Left renal cortex interstitium (tissue), 4 donors: Measurements from ENCODE around the gene SEMA4C. TPM values are rescaled to one million over a fixed set of nuclear protein-coding genes. Genes with fewer than 3 reads are reported as not detected.
"Not testable (repeated sequence)": the region's sequence is repeated elsewhere in the genome, so short reads cannot be mapped to it uniquely, and the experiment has no call there.

Experiments used
- DNase-seq, 4 donors: peaks; one replicate each; pipeline ENCODE4 v3.0.0-alpha.2; 2013; ENCODE audit warnings: low read depth in 4 of 4, low spot score in 2 of 4, missing footprints in 1 of 4
- polyA plus RNA-seq, 4 donors: library from polyadenylated mRNA; unstranded; fragments of 120-200 nt; gene quantifications; one replicate each; pipeline ENCODE4 v1.2.1, GENCODE V29; 2013; ENCODE audit not compliant: insufficient read length in 4 of 4

Gene SEMA4C
- polyA plus RNA-seq, 4 donors, result 31.9 to 52.8 (median 43.4) TPM

GRCh38 chr2:96866986-96867755 lies 2.7 kb downstream of the SEMA4C start:
- DNase-seq, result no peak

GRCh38 chr2:96866586-96866985 lies 3.3 kb downstream of the SEMA4C start:
- no peak for DNase-seq

- DNase-seq, result no peak
Observed at GRCh38 chr2:96866149-96866548, 3.7 kb downstream of the SEMA4C start.

GRCh38 chr2:96865654-96866053 lies 4.2 kb downstream of the SEMA4C start:
- no peak for DNase-seq

- no peak for DNase-seq
Observed at GRCh38 chr2:96864343-96865091, 5.4 kb downstream of the SEMA4C start.

- no peak for DNase-seq
Observed at GRCh38 chr2:96863575-96864342, 6.1 kb downstream of the SEMA4C start.

- DNase-seq, result not testable (repeated sequence)
Observed at GRCh38 chr2:96863056-96863455, 6.8 kb downstream of the SEMA4C start.

GRCh38 chr2:96861074-96861473 lies 8.8 kb downstream of the SEMA4C start:
- no peak for DNase-seq

- DNase-seq, result no peak
Observed at GRCh38 chr2:96860065-96861029, 9.5 kb downstream of the SEMA4C start.

GRCh38 chr2:96859681-96860064 lies 10.2 kb downstream of the SEMA4C start:
- no peak for DNase-seq

GRCh38 chr2:96859099-96859649 lies 10.7 kb downstream of the SEMA4C start:
- no peak for DNase-seq

GRCh38 chr2:96857667-96858372 lies 12.1 kb downstream of the SEMA4C start, which contains the start of gene ANKRD39:
Gene ANKRD39, minus strand, starts transcription at chr2:96858016. Its CDS starts 29 bp downstream, at chr2:96857987.
- DNase-seq, result peak; percentile 96 to 99 (median 97)

GRCh38 chr2:96856776-96857666 lies 12.9 kb downstream of the SEMA4C start:
- no peak for DNase-seq

GRCh38 chr2:96853321-96853720 lies 16.6 kb downstream of the SEMA4C start:
- no peak for DNase-seq

GRCh38 chr2:96852667-96853066 lies 17.2 kb downstream of the SEMA4C start:
- no peak for DNase-seq

GRCh38 chr2:96848264-96848663 lies 21.6 kb downstream of the SEMA4C start:
- no peak for DNase-seq

- no peak for DNase-seq
Observed at GRCh38 chr2:96847586-96847985, 22.3 kb downstream of the SEMA4C start.

GRCh38 chr2:96846825-96847224 lies 23.1 kb downstream of the SEMA4C start:
- no peak for DNase-seq
